ENCODE results near the gene GRHL1. TPM values are rescaled to one million over a fixed set of nuclear protein-coding genes. Genes with fewer than 3 reads are reported as not detected.

The GRHL1 gene
- total and polyA plus RNA-seq, 8 donors = 2.4 to 7.3 (median 5.5) TPM

GRCh38 chr2:10046931-10047330, 95.4 kb downstream of the GRHL1 start:
- H3K4me1 ChIP-seq = peaks cover 3 to 63% of the 10 kb centered on the region in 2 donors
- peak overlapping the region in 1 of 2 donors; percentile 18 for H3K27ac ChIP-seq
- intact Hi-C loops (cut with DNase I) = loop anchor here in 1 of 2 donors (5.0 to 10.0 kb wide), 2 partner anchors 62 to 230 kb away; no protein-coding TSS in a partner anchor
- H3K27me3 ChIP-seq = peaks cover 0 to 8% of the 10 kb centered on the region in 2 donors
- no peak for TF ChIP-seq CTCF (IDR thresholded peaks at IDR 0.05)
- peak in 1 of 4 donors; percentile 10 for DNase-seq
- no peak overlapping the region for H3K4me3 ChIP-seq
- H3K36me3 ChIP-seq = peaks cover 0 to 50% of the 10 kb centered on the region in 2 donors
- ATAC-seq = no peak
- H3K9me3 ChIP-seq = no peaks in the 10 kb centered on the region

GRCh38 chr2:10047616-10048500, 96.4 kb downstream of the GRHL1 start:
- Histone ChIP-seq H3K36me3 (peaks cover 0 to 59% of the 10 kb centered on the region in 2 donors), H3K27ac (no peak overlapping the region), H3K27me3 (no peaks in the 10 kb centered on the region), H3K4me3 (no peak overlapping the region), H3K4me1 (peaks cover 3 to 60% of the 10 kb centered on the region in 2 donors), H3K9me3 (no peaks in the 10 kb centered on the region)
- TF ChIP-seq CTCF (IDR thresholded peaks at IDR 0.05) = no peak
- DNase-seq = peak in 1 of 4 donors; percentile 46
- intact Hi-C loops (cut with DNase I) = loop anchor here in 1 of 2 donors (5.0 to 10.0 kb wide), 2 partner anchors 63 to 231 kb away; no protein-coding TSS in a partner anchor
- ATAC-seq = no peak

GRCh38 chr2:10048501-10049171, 97.1 kb downstream of the GRHL1 start:
- H3K27me3 ChIP-seq = no peaks in the 10 kb centered on the region
- DNase-seq (peak in 3 of 4 donors; percentile 47 to 76 (median 60)), ATAC-seq (peak; percentile 48)
- intact Hi-C loops (cut with DNase I) = loop anchor here in 1 of 2 donors (5.0 to 10.0 kb wide), 2 partner anchors 64 to 231 kb away; no protein-coding TSS in a partner anchor
- H3K4me3 ChIP-seq = no peak overlapping the region
- no peaks in the 10 kb centered on the region for H3K9me3 ChIP-seq
- no peak overlapping the region for H3K27ac ChIP-seq
- H3K36me3 ChIP-seq = peaks cover 0 to 65% of the 10 kb centered on the region in 2 donors
- H3K4me1 ChIP-seq = peaks cover 3 to 67% of the 10 kb centered on the region in 2 donors
- TF ChIP-seq CTCF (IDR thresholded peaks at IDR 0.05) = peak; percentile 54 to 55

Other genes with a start within 250 kb of the GRHL1 start
- 10 to 100 TPM; 22.0 to 22.1 TPM for gene TAF1B, start 108.2 kb upstream of the GRHL1 start, total RNA-seq
- gene TAF1B, start 108.2 kb upstream of the GRHL1 start, polyA plus RNA-seq (ENCODE audit: insufficient read length in 6 of 6) = 10 to 100 TPM; 26.3 to 33.9 (median 30.4) TPM
- 10 to 100 TPM; 15.7 to 23.0 TPM for gene KLF11, start 91.9 kb downstream of the GRHL1 start, total RNA-seq
- gene KLF11, start 91.9 kb downstream of the GRHL1 start, polyA plus RNA-seq (ENCODE audit: insufficient read length in 6 of 6) = 10 to 100 TPM; 18.0 to 20.8 (median 20.0) TPM
- under 1 TPM; 0.60 to 0.93 TPM for gene CYS1, start 128.7 kb downstream of the GRHL1 start, total RNA-seq
- 10 to 100 TPM; 14.0 to 18.8 (median 16.9) TPM for gene CYS1, start 128.7 kb downstream of the GRHL1 start, polyA plus RNA-seq (ENCODE audit: insufficient read length in 6 of 6)
- 10 to 100 TPM; 24.9 to 43.8 TPM for gene RRM2, start 171.0 kb downstream of the GRHL1 start, total RNA-seq
- gene RRM2, start 171.0 kb downstream of the GRHL1 start, polyA plus RNA-seq (ENCODE audit: insufficient read length in 6 of 6) = 10 to 100 TPM; 40.8 to 85.8 (median 54.1) TPM